Amygdala (tissue), 56 donors: ENCODE data around the gene CHL1.
A peak's percentile ranks its signal among the peaks of the same experiment; 100 is the strongest.
"Not testable (repeated sequence)": the region's sequence is repeated elsewhere in the genome, so short reads cannot be mapped to it uniquely, and the experiment has no call there.

Experiments used
- DNase-seq, 56 donors: peaks; one replicate each; lab custom pipeline; 2025; lab: John Stamatoyannopoulos, UW

CHL1 gene

GRCh38 chr3:330494-331115 lies 134.0 kb downstream of the CHL1 start:
- no peak for DNase-seq

GRCh38 chr3:331881-332280 lies 135.3 kb downstream of the CHL1 start:
- DNase-seq, result no peak

GRCh38 chr3:332701-333100 lies 136.1 kb downstream of the CHL1 start:
- DNase-seq, result no peak

- DNase-seq, result no peak
These were observed 138.7 kb downstream of the CHL1 start for GRCh38 chr3:335240-335639.

- no peak for DNase-seq
These were observed 142.8 kb downstream of the CHL1 start for GRCh38 chr3:339351-339750.

GRCh38 chr3:341998-342397 lies 145.4 kb downstream of the CHL1 start:
- DNase-seq, result no peak

- DNase-seq, result no peak
These were observed 149.6 kb downstream of the CHL1 start for GRCh38 chr3:346186-346585.

GRCh38 chr3:347581-347980 lies 151.0 kb downstream of the CHL1 start:
- no peak for DNase-seq

- DNase-seq, result no peak
These were observed 154.4 kb downstream of the CHL1 start for GRCh38 chr3:350871-351371.

- DNase-seq, result no peak
These were observed 156.0 kb downstream of the CHL1 start for GRCh38 chr3:352599-352998.

- DNase-seq, result no peak
These were observed 156.7 kb downstream of the CHL1 start for GRCh38 chr3:353191-353739.

- DNase-seq, result peak in 15 of 56 donors; percentile 2 to 61 (median 21)
These were observed 157.9 kb downstream of the CHL1 start for GRCh38 chr3:354432-354831.

GRCh38 chr3:355622-356021 lies 159.1 kb downstream of the CHL1 start:
- DNase-seq, result no peak

- DNase-seq, result no peak
These were observed 160.4 kb downstream of the CHL1 start for GRCh38 chr3:356952-357351.

- no peak for DNase-seq
These were observed 163.1 kb downstream of the CHL1 start for GRCh38 chr3:359672-360071.

- DNase-seq, result no peak
These were observed 166.2 kb downstream of the CHL1 start for GRCh38 chr3:362681-363338.

GRCh38 chr3:364287-364686 lies 167.7 kb downstream of the CHL1 start:
- no peak for DNase-seq

- DNase-seq, result no peak
These were observed 168.7 kb downstream of the CHL1 start for GRCh38 chr3:365268-365667.

GRCh38 chr3:366253-366652 lies 169.7 kb downstream of the CHL1 start:
- not testable (repeated sequence) for DNase-seq

GRCh38 chr3:373193-373779 lies 176.7 kb downstream of the CHL1 start:
- DNase-seq, result no peak

- DNase-seq, result no peak
These were observed 177.9 kb downstream of the CHL1 start for GRCh38 chr3:374459-374858.

- no peak for DNase-seq
These were observed 180.6 kb downstream of the CHL1 start for GRCh38 chr3:377158-377561.
